Globus pallidus (tissue), 1 donor: Measurements from ENCODE around the gene UVRAG.

ENCODE experiments used
- DNase-seq: peaks from one replicate; pipeline ENCODE4 v3.0.0-alpha.2; 2015; ENCODE audit warnings: low spot score

The UVRAG gene

GRCh38 chr11:76115555-76115954 is 300.5 kb downstream of the UVRAG start:
- no peak for DNase-seq

- DNase-seq: no peak
Measured at GRCh38 chr11:76119032-76119431, 304.0 kb downstream of the UVRAG start.

DNA sequence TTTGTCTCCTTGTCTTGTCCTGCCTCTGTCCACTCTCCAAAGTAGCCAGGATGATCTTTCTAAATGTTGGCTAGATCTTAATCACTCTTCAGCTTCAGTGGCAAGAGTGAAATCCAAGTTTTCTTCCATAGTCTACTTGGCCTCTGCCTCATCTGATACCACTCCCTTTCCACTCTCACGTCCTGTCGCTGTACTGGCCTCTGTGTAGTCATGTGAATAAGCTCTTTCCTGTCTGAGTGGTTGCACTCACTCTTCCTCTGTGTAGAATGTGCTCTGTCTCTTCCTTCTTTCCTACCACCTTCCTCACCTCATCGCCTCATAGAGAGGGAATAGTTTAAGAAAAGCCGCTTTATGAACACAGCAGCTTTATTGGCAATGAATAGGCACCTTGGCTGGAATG is 304.8 kb downstream of the UVRAG start:
- no peak for DNase-seq

- DNase-seq: no peak
Measured at GRCh38 chr11:76120513-76121101, 305.6 kb downstream of the UVRAG start.

- DNase-seq: no peak
Measured at GRCh38 chr11:76123248-76123647, 308.2 kb downstream of the UVRAG start.

- DNase-seq: no peak
Measured at GRCh38 chr11:76124905-76125770, 310.1 kb downstream of the UVRAG start.

DNA sequence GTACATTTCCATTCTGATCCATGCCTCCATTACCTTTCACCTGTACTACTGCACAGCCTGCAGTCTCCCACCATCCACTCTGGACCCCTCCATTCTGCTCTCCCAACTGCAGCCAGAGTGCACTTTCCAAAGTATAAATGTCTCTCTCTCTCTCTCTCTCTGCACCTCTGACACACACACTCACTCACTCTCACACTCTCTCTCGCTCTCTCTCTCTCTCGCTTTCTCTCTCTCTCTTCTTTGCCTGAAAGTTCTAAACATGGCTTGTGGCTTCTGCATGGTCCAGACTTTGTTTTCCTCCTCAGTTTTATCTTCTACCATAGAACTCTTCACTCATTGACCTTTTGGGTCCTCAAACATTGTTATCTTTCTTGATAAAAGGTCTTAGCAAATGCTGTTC is 314.7 kb downstream of the UVRAG start:
- DNase-seq: no peak

GRCh38 chr11:76131142-76131541 is 316.1 kb downstream of the UVRAG start:
- DNase-seq: no peak

- no peak for DNase-seq
Measured at GRCh38 chr11:76131671-76132631, 316.9 kb downstream of the UVRAG start.

- no peak for DNase-seq
Measured at GRCh38 chr11:76134239-76134638, 319.2 kb downstream of the UVRAG start.

- DNase-seq: no peak
Measured at GRCh38 chr11:76135491-76135890, 320.5 kb downstream of the UVRAG start.

- no peak for DNase-seq
Measured at GRCh38 chr11:76139314-76139713, 324.3 kb downstream of the UVRAG start.

DNA sequence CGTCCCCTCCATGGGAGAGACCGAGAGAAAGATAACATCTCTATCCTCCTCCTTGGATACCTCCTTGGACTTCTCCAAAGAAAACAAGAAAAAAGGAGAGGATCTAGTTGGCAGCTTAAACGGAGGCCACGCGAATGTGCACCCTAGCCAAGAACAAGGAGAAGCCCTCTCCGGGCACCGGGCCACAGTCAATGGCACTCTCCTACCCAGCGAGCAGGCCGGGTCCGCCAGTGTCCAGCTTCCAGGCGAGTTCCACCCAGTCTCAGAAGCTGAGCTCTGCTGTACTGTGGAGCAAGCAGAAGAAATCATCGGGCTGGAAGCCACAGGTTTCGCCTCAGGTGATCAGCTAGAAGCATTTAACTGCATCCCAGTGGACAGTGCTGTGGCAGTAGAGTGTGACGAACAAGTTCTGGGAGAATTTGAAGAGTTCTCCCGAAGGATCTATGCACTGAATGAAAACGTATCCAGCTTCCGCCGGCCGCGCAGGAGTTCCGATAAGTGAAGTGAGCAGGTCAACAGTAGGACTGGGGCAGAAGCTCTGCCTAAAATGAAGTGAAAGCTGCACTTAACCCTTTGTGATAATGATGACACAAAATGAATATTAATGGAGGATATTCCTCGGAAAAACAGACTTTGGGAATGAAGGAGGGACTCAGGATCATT is 326.0 kb downstream of the UVRAG start:
- DNase-seq: no peak

DNA sequence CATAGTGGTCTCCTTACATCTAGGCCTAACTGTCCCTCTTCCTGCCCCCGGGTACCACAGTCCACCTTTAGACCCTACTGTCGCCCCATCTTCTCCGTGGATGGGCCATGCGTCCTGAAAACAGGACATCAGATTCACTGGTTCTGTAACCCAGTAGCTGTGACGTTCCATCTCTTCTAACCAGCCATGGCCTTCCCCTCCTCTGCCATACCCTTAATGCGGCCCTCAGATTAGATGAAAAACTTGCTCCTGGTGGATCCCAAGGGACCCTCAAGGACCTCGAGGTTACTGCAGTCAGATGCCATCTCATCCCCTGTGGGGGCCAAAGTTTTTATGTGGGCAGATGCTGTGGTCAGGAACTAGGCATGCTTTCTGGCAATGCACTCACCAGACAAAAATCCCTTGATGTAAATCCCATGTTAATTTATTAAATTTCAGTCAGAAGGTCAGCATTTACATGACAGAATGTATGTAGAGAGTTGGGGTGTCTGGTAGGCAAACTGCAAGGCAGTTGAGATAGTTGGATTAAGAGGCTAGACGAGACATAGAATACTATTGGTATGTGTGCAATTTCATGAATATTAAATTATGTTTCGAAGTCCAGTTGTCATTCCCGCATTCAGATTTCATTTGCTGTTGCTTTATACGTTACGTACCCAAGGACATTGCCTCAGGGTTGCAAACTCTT is 327.0 kb downstream of the UVRAG start:
- DNase-seq: no peak

- DNase-seq: no peak
Measured at GRCh38 chr11:76143274-76143673, 328.3 kb downstream of the UVRAG start.

DNA sequence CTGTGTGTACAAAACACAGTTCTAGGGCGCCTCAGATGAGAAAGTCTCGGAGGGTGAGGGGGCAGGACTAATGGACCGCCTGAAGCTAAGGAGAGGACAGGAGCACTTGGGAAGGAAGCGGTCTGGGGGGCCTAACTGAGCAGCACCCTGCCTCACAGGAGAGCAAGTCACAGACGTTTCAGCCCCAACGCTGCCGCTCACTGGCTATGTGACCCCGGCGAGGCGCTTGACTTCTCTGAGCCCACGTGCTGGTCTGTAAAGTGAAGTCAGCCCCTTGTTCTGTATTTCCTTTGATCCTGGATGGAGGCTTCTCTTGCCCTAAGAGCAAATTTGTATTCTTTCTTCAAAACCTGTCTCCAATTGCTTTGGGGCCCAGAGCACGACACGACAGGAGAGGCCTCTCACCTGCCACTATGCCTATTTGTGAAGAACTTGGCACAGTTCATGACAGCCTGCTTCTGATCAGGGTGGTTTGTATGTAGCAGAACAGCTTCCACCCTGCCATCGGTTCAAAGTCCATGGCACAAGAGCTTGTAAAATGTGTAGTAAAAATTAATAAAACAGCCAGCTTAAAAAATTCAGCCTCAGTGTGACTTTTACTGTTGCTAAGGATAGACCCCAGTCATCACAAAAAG is 332.2 kb downstream of the UVRAG start:
- no peak for DNase-seq

GRCh38 chr11:76148231-76148630 is 333.2 kb downstream of the UVRAG start:
- no peak for DNase-seq

- DNase-seq: no peak
Measured at GRCh38 chr11:76148941-76149613, 334.1 kb downstream of the UVRAG start.

GRCh38 chr11:76149713-76150112 is 334.7 kb downstream of the UVRAG start:
- no peak for DNase-seq

- no peak for DNase-seq
Measured at GRCh38 chr11:76150141-76150540, 335.1 kb downstream of the UVRAG start.
